Activated CD8-positive, alpha-beta memory T cell treated with anti-CD3 and anti-CD28 coated beads for 1 hour (primary cell): ENCODE measurements around the gene ZNF777.
"Not testable (repeated sequence)": the region's sequence is repeated elsewhere in the genome, so short reads cannot be mapped to it uniquely, and the experiment has no call there.

Experiments used
- DNase-seq, 2 donors: peaks; one replicate each; pipeline ENCODE4 v3.0.0-alpha.2; 2020; ENCODE audit warnings: low read depth in 1 of 2; ENCODE audit errors: extremely low read depth in 1 of 2

ZNF777 gene

DNA sequence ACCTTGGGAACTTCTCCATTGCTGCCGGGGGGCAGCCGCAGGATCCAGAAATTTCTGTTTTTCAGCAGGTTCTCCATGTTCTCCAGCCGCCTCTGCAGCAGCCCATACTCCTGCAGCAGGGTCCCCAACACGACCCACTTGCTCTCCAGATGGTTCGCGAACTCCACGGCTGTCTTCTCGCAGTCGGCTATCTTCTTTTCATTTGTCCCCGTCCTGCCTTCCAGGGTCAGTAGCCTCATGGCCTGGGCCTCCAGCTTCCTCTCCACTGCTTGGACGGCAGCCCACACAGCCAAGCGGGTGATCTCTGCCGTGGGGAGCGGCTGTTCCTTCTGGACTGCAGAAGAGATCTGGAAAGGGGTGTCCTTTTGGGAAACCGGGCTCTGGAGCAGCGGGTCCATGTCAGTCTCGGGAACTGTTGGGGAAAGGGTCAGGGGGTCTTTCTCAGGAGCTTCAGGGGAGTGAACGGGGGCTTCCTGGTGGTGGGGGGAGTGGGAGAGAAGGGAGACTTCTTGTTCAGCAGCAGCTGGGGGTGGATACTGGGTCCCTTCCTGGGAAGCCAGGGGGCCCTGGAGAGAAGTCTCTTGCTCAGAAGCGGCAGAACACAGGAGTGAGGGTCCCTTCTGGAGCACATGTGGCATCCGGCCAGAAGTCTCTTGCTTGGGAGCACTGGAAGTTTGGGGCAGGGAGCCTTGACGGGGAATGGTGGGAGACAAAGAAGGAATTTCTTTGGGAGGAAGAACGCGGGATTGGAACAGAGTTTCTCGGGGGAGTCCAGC, 5.5 kb downstream of the ZNF777 start:
- DNase-seq: no peak

DNA sequence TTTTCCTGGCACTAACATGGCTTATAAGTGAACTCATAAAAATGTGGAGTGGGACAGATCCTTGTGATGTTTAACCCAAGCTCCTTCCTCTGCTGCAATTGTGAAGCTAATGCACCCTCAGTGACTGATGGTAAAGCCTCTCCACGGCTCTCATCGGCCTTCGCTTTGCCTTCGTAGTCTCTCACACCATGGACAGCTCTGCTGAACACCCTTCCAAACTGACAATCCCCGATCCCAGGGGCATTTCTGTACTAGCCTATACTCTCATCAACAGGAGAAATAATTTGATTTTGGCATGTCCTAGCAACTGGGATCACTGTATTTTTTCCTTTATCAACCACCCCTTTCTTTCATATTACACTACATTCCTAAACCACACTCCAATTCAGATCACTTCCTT, 6.1 kb downstream of the ZNF777 start:
- no peak for DNase-seq

DNA sequence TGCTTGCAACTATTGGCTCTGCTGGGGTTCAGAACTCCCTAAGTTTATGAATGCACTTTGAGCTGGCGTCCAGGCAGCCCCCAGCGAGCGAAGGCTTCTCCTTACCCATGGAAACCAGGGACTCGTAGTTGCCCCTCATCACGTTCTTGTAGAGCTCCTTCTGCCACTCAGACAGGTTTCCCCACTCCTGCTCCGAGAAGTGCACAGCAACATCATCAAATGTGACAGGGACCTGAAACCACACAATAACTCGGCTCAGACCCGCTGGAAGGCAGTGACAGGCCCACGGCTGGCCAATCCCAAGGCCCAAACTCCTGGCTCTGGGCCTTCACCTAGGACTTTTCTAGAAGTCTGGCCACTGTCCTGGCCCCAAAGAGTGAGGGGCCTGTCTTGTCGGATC, 6.9 kb downstream of the ZNF777 start:
- no peak for DNase-seq

DNA sequence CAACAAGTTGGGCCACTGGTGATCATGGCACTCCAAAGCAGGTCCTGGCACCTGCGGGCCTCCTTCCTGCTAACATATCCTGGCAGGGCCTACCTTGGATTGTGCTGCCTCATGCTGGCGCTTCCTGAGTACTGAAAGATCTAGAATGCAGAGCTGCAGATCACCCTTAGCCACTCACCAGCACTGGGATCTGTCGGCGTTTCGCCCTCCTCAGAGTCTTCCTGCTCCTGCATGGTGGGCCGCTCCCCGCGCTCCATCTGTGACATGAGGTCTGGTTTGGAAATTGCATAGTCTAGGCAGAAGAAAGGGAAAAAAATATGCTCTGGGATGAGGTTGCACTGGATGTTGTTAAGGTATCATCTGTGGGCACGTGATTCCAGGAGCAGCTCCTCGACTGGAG, 10.0 kb downstream of the ZNF777 start:
- no peak for DNase-seq

DNA sequence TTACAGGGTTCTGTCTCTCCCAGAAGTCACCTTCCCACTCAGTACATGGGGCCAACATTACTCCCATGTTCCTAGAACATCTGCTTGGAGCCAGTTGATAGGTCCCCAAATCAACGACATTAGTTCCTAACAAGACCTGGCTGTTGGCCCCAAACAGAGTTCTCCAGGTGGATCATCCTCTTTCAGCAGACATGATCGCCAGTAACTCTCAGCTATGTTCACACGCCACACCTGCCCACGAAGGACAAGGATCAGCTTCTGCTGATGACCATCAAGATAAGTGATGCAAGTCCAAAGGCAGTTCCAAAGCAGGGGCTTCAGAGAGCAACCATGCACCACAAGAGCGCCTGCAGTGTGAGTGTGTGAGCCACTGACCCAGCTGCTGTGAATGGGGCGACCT, 11.0 kb downstream of the ZNF777 start:
- no peak for DNase-seq

DNA sequence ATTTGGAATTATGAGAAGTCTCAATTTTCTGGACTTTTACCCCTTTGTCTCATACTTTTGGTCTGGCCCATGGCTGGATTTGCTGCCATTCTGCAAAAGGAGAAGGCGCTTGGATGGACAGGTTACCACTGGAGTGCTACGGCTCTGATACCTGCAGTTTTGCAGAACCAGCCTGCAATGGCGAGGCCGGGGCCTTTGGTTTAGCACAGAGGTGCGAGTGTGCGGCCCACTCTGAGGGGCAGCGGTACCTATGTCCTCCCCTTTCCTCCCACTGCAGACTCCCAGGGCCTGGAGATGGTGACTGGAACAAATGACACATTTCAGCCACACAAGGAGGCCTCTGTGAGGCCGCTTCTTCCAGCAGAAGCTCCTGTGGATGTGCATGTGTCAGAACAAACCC, 11.9 kb downstream of the ZNF777 start:
- no peak for DNase-seq

DNA sequence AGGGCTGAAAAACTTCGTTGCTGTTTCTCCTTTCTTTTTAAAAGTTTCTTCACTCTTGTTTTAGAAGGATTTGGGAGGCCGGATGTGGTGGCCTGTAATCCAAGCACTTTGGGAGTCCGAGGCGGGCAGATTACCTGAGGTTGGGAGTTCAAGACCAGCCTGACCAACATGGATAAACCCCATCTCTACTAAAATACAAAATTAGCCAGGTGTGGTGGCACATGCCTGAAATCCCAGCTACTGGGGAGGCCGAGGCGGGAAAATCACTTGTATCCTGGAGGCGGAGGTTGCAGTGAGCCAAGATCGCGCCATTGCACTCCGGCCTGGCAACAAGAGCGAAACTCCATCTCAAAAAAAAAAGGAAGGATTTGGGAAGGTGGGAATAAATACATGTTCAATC, 14.8 kb downstream of the ZNF777 start:
- not testable (repeated sequence) for DNase-seq

DNA sequence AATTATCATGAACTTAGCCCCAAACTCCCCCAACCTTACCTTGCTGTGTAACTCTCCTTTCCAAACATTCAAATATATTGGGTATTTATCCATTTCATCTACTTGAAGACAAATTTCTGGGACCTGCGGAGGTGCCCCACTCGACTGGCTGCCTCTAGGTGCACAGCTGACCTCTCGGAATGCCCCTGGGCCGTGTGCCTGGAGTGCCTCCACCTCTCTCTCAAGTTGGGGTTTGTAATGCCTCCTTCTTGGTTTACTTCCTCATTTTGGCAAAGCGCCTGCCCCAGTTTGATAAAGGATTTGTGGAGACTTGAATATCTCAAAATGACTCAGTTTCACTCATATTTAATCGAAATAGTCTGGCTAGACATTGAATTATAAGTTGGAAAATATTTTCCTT, 16.6 kb downstream of the ZNF777 start:
- DNase-seq: no peak

DNA sequence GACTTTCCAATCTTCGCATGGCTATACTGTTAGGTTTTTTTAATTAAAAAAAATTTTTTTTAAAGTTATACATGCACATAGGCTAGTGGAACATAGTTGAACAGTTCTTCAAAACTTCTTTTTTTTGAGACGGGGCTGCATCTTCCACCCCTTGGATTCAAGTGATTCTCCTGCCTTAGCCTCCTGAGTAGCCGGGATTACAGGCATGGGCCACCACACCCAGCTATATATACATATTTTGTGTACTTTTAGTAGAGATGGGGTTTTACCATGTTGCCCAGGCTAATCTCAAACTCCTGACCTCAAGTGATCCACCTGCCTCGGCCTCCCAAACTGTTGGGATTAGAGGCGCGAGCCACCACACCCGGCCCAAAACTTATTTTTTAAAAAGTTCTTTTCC, 17.3 kb downstream of the ZNF777 start:
- DNase-seq: no peak

DNA sequence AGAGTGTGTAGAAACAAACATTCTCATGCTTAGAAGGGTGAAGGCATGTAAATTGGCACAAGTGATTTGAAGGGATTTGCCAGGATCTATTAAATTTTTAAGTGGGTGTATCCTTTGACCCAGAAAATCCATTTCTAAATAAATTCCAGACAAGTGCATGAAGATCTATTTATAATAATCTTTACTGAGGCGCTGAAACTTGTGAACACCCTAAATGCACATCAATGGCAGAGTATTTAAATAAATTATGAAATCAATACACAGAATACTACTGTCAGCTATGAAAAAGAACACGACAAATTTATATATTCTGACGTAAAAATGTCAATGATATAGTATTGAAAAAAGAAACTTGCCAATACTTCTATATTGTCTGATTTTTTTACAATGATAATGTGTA, 17.9 kb downstream of the ZNF777 start:
- DNase-seq: no peak

DNA sequence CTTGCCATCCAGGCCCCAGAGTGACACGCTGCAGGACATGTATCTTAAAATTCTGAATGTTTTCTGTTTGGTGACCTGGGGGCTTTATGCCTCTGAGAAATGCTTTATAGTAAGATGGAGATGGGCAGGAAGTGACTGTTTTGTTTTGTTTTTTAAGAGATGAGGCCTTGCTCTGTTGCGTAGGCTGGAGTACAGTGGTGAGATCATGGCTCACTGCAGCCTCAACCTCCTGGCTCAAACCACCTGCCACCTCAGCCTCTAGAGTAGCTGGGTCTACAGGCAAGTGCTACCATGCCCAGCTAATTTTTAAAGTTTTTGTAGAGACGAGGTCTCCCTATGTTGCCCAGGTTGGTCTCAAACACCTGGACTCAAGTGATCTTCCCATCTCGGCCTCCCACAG, 20.6 kb downstream of the ZNF777 start:
- no peak for DNase-seq

DNA sequence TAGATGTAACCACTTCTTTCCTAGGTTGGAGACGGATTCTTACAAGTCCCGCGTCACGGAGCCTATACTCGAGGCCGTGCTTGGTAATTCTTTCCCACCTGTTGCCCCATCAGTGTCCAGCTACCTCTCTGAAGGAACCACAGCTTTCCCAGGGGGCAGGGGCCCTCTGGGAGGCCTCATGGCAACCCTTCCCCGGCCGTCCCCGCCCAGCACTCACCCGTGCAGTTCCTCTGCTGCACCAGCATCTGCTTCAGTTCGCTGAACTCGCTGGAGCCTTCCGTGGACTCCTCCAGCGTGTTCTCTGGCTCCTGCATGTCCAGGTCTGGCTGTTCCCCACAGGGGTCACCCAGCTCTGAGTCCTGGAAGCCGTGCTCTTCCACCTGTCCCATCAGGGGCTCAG, 24.5 kb downstream of the ZNF777 start:
- DNase-seq: no peak

DNA sequence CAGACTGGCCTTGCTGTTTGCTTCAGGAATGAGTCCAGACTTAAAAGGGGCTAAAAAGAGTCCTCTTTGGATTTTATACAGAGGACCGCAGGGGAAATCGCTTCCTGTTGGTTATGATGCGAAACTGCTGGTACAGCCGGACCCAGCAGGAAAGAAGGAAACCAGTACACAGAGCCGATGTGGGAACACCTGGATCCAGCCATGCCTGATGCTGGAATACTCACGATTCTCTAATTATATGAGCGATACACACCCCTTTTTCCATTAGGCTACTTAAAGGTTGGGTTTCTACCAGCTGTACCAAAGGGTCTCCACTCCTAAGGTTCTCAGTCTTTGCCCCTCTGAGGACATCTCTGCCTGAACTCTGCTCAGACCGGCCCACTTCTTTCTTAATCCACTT, 27.7 kb downstream of the ZNF777 start:
- no peak for DNase-seq

DNA sequence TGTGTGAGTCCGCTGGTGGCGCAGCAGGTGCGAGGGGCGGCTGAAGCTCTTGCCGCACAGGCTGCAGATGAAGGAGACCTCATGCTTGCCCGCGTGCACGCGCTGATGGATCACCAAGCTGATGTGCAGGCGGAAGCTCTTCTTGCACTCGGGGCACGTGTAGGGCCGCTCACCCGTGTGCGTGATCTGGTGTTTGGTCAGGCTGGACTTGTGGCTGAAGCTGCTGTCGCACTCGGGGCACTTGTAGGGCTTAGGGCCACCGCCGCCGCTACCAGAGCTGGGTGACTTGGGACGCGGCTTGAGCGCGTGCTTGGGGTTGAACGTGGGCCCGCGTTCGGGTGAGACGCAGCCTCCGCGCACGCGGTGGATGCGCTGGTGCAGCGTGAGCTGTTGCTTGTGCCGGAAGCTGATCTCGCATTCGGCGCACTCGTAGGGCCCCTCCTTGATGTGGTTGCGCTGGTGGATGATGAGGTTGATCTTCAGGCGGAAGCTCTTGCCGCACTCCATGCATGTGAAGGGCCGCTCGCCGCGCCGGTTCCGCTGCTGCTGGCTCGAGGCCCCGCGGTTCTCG, 28.7 kb downstream of the ZNF777 start:
- no peak for DNase-seq

DNA sequence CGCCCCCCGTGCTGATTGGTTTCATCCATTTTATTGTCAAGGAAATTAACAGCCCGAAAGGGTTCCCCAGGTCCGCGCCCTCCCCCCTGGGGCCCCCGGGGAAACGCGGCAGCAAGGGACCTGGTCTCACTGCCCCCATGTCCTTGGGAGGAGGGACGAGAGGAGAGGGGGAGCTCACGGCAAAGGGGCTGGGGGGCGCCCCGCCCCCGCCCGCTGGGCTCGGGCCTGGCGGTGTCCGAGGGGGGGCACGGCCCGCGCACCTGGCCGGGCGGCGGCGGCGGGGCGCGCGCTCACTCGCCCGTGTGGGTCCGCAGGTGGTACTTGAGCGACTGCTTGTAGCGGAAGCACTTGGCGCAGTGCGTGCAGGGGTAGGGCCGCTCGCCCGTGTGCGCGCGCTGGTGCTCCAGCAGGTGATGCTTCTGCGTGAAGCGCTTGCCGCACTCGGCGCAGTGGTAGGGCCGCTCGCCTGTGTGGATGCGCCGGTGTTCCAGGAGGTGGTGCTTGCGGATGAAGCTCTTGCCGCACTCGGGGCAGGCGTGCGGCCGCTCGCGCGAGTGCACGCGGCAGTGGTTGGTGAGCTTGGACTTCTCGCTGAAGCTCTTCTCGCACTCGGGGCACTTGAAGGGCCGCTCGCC, 29.3 kb downstream of the ZNF777 start:
- DNase-seq: no peak

DNA sequence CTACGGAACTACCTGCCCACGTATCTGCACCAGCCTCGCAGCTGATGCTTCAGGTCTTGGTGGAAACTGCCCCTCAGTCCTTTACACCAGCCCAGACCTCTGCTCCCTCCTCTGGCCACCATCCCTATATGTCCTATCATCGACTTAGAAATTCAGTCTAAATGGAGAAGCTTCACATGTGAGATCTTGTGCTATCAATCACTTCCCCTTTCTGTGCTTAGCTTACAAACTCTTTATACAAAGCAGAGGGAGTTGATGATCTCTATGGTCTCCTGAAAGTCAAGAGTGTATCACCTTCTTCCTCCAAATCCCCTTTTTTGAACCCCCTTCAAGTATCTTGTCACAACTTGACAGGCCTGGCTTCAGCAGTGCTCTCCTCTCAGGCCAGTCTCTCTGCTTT, 30.7 kb downstream of the ZNF777 start:
- no peak for DNase-seq

DNA sequence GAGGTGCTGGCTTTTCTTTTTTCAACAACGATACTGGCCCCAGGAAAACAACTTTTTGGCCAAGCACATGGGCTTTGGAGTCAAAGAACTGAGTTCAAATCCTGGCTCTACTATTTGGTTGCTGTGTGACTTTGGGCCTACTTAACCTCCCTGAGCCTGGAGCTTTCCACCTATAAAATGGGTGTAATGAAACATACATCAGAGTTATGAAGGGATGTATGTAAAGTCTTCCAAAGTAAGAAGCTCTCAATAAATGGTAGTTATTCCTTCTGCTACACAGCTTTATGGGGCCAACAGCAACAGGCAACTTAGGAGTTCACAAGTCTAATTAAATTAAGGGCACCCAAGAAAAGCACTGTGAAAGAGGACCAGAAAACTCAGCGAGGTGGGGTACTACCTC, 33.0 kb downstream of the ZNF777 start:
- DNase-seq: no peak

DNA sequence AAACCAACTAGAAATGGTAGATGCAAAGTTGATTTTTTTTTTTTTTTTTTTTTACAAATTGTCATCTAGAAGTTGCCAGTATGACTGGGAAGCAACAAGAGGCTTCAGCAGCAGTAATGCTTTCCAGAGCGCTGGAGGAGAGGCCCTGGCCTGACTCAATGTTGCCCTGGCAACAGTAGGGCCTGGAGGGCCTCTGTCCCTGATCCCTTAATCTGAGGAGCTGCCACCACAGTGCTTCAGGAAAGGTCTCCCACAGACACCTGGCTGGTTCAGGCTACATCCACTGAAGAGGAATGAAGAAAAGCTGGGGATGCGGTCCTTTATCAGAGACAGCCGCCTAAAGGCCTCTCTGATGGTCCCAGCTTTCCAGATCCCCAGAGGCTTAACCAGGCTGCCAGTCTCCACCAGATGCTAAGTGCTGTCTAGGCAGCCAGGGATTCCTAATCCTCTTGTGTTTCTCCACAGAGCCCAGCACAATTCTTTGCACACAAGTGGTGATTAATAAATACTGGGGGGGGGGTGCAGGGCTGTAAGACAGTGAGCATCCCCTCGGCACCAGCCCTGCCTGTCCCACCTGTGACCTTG, 33.7 kb downstream of the ZNF777 start:
- DNase-seq: no peak

DNA sequence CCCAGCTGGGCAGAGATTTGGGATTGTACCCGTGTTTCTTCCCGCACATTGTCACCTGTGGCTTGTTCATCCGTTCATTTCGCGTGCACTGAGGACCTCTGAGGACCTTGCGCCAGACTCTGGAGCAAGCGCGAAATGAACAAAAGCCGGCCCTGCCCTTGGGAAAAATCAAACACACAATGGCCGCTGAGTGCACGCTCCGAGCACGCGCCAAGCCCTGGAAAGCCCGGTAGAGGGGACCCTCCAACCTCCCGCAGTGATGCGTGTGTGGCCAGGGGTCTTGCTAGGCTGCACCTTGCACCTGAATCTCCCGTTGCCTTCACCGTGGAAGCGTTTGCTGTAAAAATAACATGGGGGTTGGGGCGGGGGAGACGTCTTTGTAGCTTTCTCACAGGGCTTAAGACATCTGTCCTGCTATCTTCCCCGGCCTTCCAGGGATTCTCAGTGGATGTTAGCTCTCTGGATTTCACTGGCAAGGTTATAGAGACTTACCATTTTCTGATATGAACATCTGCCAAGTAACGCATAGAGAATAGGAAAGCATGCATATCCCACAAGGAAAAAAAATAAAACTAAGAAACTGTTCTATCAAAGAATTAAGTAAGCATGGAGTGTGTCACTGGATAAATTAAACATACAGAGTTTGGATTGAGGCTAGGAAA, 37.3 kb downstream of the ZNF777 start:
- DNase-seq: no peak

DNA sequence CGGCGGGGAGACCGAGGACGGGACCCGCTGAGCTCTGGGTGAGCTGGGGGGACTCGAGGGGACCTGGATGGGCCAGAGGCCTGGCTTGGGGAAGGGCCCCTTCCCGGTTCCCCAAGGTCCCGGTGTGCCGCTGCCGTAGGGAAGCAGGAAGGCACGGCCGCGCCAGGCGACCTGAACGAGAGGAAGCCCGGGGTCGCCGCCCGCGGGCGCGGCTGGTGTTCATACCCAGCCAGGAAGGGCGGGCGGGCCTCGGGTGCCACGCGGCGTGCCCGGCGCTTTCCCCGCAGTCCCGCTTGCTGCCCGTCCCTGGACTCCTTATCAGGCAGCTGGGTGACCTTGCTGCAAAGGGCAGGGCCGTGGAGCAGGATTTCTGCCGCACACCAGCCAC, 38.0 kb downstream of the ZNF777 start:
- DNase-seq: no peak

DNA sequence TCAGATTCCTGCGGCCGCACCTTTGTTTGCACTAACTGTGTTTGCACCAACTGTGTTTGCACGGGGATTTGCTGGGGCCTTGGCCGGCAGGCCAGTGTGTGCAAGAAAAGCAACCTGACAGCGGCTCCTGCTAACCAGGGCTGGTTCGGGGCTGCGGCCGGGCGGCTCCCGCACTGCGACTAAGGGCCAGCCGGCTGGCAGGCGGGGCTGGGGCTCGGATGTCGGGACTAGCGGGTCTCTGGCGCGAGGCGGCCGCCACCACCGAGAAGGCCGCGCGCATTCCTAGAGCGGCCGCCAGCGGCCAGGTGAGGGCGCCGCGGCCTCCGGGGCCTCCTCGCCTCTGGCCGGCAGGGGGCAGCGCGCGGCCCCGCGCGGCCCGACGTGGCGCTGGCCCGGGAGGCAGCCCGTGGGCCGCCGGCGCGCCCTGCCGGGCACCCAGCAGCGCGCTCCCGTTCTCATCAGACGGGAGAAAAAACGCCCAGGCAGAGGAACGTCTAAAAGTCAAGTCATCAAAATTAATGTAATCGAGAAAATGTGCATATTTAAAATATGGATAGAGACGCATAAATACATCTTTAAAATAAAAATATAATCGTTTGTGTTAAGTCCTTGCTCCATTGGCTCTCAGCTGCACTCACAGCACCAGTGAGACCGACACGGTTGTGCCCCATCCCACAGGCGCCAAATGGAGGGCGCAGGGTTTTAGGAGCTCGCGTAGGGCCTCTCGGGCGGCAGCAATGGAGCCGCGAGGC, 38.5 kb downstream of the ZNF777 start:
- DNase-seq: peak in 1 of 2 donors; percentile 64
